ENCODE data around the gene ADAM33.

ADAM33 gene

DNA sequence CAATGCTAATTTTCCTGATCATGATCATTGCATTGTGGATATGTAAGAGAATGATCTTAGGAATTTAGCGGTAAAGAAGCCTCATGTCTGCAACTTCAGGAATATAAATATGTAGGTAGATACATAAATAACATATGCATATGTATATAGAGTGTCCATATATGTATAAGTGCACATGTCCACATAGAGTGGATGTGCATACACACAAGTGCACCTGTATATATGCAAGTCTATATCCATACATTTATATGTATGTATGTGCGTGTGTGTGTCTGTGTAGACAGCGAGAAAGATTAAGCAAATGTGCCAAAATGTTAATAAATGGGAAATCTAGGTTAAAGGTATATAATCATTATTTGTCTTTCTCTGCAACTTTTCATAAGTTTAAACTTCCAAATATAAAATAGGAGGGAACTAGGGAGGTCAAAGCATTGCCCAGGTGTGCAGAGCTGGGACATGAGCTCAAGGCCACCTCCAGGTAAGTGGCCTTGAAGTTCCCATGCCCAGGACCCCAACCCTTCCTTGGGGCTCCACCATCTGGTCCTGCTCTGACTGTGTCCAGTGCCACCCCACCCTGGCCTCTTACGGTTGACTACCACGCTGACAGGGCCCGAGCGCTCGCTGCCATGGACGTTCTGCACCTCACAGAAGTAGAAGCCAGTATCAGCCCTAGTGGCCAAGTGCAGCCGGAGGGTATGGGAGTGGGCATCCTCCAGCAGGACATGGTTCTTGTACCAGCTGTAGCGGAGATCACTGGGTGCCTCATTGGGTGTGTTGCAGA is 21.0 kb upstream of the ADAM33 start:
- no peak for TF ChIP-seq CTCF (IDR thresholded peaks at IDR 0.05; ENCODE audit: borderline replicate concordance, insufficient read depth, low read depth, low read length)
- H3K4me3 ChIP-seq (ENCODE audit: low read depth, low read length) = no peak overlapping the region

GRCh38 chr20:3701061-3701998 is 19.5 kb upstream of the ADAM33 start:
- no peak overlapping the region for H3K4me3 ChIP-seq (ENCODE audit: low read depth, low read length)
- TF ChIP-seq CTCF (IDR thresholded peaks at IDR 0.05; ENCODE audit: borderline replicate concordance, insufficient read depth, low read depth, low read length) = no peak

GRCh38 chr20:3699037-3699436 is 17.2 kb upstream of the ADAM33 start:
- no peak overlapping the region for H3K4me3 ChIP-seq (ENCODE audit: low read depth, low read length)
- no peak for TF ChIP-seq CTCF (IDR thresholded peaks at IDR 0.05; ENCODE audit: borderline replicate concordance, insufficient read depth, low read depth, low read length)

- no peak for TF ChIP-seq CTCF (IDR thresholded peaks at IDR 0.05; ENCODE audit: borderline replicate concordance, insufficient read depth, low read depth, low read length)
- H3K4me3 ChIP-seq (ENCODE audit: low read depth, low read length) = no peak overlapping the region
Observed at GRCh38 chr20:3698591-3699001, 16.8 kb upstream of the ADAM33 start.

- no peak overlapping the region for H3K4me3 ChIP-seq (ENCODE audit: low read depth, low read length)
- no peak for TF ChIP-seq CTCF (IDR thresholded peaks at IDR 0.05; ENCODE audit: borderline replicate concordance, insufficient read depth, low read depth, low read length)
Observed at GRCh38 chr20:3697588-3698305, 15.9 kb upstream of the ADAM33 start.

DNA sequence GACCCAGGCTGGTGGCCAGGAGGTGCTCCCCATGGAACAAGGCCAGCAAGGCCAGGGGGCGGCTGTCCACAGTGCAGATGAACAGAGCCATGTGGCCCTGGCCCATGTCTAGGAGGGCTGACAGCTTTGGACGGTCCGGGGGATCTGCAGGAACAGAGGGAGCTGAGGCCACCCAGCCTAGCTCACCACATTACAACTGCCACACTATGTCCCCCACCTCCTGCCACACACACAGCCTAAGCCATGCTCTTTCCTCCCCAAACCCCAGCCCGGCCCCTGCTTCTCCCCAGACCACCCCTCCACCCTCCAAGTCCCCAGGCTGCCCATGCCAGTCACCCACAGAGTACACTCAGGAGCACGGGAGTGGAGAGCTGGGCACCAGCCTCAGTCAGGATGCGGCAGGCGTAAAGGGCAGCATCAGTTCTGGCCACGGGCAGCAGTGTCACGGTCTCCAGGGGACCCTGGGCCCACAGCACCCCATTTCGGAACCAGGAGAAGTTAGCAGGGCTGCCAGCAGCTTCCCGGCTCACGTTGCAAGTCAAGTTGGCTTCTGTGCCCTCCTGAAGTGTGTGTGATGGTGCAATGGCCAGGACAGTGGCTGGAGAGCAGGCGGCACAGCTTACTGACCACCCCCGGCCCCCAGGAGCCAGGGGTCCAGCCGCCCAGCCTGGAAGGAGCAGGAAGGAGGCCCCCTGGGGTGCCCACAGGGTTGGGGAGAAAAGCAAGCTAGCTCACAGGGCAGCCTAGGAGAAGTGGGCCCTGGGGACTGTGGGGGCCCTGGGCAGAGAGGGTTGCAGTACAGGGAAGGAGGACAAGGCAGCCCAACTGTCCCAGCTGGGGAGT is 15.2 kb upstream of the ADAM33 start:
- TF ChIP-seq CTCF (IDR thresholded peaks at IDR 0.05; ENCODE audit: borderline replicate concordance, insufficient read depth, low read depth, low read length) = no peak
- H3K4me3 ChIP-seq (ENCODE audit: low read depth, low read length) = no peak overlapping the region

Data from GM12875 (cell line).